ENCODE results near the gene IQCK. TPM values are rescaled to one million over a fixed set of nuclear protein-coding genes. Genes with fewer than 3 reads are reported as not detected.

IQCK gene
- polyA plus RNA-seq, 1 experiment: 4.5 TPM

DNA sequence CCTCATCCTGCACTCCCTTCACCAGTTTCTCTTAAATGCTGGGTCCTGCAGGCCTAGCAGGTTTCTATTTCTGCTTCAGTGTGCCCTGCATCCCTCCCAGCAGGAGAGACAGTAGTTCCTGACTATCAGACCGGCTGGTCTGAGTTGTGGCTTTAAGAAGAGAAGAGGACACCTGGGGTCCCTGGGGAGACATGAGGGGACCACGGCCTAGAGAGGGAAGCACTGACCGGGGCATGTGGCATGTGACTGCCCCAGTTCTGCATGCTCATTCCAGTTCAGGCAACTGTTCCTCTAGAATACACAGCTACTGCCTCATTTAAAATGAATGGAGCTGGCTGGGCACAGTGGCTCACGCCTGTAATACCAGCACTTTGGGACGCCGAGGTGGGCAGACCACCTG, 105.3 kb downstream of the IQCK start:
- H3K36me3 ChIP-seq (ENCODE audit: control insufficient read depth, insufficient read depth, low read length): no peaks in the 10 kb centered on the region
- ChIA-PET POLR2A (no interaction called here), CTCF (no interaction called here)
- no peak overlapping the region for H3K4me3 ChIP-seq (ENCODE audit: low read depth, low read length)
- H3K27me3 ChIP-seq (ENCODE audit: control insufficient read depth, insufficient read depth, low read length): no peaks in the 10 kb centered on the region
- no peak for DNase-seq (ENCODE audit: low read depth)
- TF ChIP-seq, protein P1, sequence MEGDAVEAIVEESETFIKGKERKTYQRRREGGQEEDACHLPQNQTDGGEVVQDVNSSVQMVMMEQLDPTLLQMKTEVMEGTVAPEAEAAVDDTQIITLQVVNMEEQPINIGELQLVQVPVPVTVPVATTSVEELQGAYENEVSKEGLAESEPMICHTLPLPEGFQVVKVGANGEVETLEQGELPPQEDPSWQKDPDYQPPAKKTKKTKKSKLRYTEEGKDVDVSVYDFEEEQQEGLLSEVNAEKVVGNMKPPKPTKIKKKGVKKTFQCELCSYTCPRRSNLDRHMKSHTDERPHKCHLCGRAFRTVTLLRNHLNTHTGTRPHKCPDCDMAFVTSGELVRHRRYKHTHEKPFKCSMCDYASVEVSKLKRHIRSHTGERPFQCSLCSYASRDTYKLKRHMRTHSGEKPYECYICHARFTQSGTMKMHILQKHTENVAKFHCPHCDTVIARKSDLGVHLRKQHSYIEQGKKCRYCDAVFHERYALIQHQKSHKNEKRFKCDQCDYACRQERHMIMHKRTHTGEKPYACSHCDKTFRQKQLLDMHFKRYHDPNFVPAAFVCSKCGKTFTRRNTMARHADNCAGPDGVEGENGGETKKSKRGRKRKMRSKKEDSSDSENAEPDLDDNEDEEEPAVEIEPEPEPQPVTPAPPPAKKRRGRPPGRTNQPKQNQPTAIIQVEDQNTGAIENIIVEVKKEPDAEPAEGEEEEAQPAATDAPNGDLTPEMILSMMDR (IDR thresholded peaks at IDR 0.05; ENCODE audit: insufficient read depth, low read depth, low read length): no peak

DNA sequence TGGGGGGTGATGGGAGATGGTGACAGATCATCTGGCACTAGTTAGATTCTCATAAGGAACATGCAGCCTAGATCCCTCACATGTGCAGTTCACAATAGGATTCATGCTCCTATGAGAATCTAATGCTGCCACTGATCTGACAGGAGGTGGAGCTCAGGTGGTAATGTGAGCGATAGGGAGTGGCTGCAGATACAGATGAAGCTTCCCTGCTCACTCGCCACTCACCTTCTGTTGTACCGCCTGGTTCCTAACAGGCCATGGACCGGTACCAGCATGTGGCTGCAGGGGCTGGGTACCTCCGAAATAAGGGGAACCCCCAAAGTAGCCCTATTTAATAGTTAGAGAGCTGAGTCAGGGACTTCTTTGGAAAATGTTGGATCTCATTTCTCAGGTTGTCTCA, 106.1 kb downstream of the IQCK start:
- TF ChIP-seq, protein P1 (IDR thresholded peaks at IDR 0.05; ENCODE audit: insufficient read depth, low read depth, low read length): no peak
- Histone ChIP-seq H3K4me3 (ENCODE audit: low read depth, low read length) (no peak overlapping the region), H3K36me3 (ENCODE audit: control insufficient read depth, insufficient read depth, low read length) (no peaks in the 10 kb centered on the region), H3K27me3 (ENCODE audit: control insufficient read depth, insufficient read depth, low read length) (no peaks in the 10 kb centered on the region)
- DNase-seq (ENCODE audit: low read depth): no peak
- POLR2A ChIA-PET: no interaction called here
- CTCF ChIA-PET: interaction anchor here (1.1 to 1.4 kb wide), 2 partner anchors 62 to 146 kb away, joined by 3 read pairs; no protein-coding TSS in a partner anchor

DNA sequence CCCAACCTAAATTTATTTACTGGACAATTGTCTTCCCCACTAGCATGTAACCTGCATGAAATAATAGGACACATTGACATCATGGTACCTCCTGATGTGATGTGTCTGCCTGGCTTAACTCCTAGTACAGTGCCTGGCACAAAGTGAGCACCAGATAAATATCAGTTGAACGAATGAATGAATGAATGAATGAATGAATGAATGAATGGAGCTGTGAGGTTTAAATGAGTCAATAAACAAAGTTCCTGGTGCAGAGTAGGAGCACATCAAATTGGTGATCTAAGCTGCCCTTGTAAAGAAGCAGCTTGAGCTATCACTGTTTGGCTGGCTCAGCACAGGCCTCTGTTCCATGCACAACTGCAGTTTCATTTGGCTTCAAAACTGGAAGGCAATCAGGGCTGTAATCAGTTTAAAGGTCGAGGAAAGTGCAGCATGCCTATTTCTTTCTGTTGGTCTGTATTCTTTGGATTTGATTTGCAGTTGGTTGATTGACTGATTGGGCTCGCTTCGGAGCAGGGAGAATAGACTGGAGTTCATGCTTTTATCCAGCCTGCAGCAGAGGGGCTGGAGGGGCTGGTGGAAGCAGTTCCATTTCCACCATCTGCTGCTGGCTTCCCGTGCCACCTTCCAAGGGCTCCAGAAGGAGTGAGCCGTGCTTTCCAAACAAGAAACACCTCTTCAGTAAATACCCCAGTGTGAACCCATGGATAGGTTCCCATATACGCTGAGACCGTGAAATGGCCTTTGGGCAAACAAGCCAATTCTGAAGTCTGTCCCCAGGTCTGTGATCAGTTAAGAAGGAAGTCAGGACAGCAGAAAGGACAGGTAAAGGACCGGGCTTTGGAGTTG, 112.0 kb downstream of the IQCK start:
- ChIA-PET POLR2A (no interaction called here), CTCF (no interaction called here)
- Histone ChIP-seq H3K36me3 (ENCODE audit: control insufficient read depth, insufficient read depth, low read length) (0 out of 2 replicates have a peak, but pooled peaks cover 1% of the 10 kb centered on the region), H3K27me3 (ENCODE audit: control insufficient read depth, insufficient read depth, low read length) (no peaks in the 10 kb centered on the region), H3K4me3 (ENCODE audit: low read depth, low read length) (no peak overlapping the region)
- TF ChIP-seq, protein P1 (IDR thresholded peaks at IDR 0.05; ENCODE audit: insufficient read depth, low read depth, low read length): no peak
- DNase-seq (ENCODE audit: low read depth): no peak

DNA sequence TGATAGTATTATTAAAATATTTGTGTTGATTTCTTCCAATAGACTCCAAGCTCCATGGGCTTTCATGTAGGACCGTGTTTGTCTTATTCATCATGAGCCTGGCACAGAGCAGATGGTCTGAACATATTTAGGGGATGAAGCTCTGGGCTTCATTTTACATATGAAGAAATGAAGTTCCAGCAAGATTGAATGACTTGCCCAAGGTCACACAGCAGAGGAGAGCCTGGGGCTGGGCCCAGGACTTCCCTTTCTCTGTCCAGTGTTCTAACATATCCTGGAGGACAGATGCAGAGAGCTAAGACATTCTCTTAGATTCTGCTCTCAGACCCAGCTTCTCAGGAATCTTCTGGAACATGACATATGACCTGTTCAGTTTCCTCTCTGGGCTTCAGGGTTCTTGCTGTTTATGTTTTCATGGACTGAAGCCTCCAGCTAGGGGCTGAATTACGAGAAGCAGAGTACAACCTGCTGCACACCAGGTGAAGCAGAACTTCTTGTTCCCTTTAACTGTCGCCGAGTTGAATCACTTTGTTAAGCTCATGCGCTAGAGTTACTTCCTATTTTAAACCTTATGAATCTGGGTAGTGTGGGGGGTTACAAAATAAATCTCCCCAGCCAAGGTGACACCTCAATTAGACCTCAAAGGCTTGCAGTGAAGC, 113.0 kb downstream of the IQCK start:
- H3K4me3 ChIP-seq (ENCODE audit: low read depth, low read length): no peak overlapping the region
- 0 out of 2 replicates have a peak, but pooled peaks cover 1% of the 10 kb centered on the region for H3K36me3 ChIP-seq (ENCODE audit: control insufficient read depth, insufficient read depth, low read length)
- ChIA-PET CTCF (no interaction called here), POLR2A (no interaction called here)
- TF ChIP-seq, protein P1 (IDR thresholded peaks at IDR 0.05; ENCODE audit: insufficient read depth, low read depth, low read length): no peak
- H3K27me3 ChIP-seq (ENCODE audit: control insufficient read depth, insufficient read depth, low read length): no peaks in the 10 kb centered on the region
- DNase-seq (ENCODE audit: low read depth): no peak

DNA sequence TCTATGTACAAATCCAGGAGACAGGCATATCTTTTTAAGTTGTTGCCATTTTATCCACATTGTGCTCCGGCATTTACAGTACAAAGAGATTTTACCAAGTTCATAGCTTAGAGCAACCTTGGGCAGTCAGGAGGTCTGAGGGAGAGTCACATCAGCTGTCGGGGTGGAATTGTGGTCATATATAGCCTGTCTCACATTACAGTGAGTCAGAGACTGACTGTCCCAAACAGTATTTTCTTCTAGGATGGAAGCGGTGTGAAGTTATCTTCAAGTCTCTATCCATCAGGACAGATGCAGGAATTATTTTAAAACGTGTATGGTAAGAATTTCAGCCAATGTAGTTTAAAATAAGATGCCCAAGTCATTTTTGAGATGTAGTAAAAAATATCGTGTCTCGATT, 113.6 kb downstream of the IQCK start:
- Histone ChIP-seq H3K36me3 (ENCODE audit: control insufficient read depth, insufficient read depth, low read length) (0 out of 2 replicates have a peak, but pooled peaks cover 1% of the 10 kb centered on the region), H3K4me3 (ENCODE audit: low read depth, low read length) (no peak overlapping the region), H3K27me3 (ENCODE audit: control insufficient read depth, insufficient read depth, low read length) (no peaks in the 10 kb centered on the region)
- ChIA-PET CTCF (no interaction called here), POLR2A (no interaction called here)
- no peak for DNase-seq (ENCODE audit: low read depth)
- TF ChIP-seq, protein P1 (IDR thresholded peaks at IDR 0.05; ENCODE audit: insufficient read depth, low read depth, low read length): no peak

Measured in BJ (cell line).